ENCODE results near the gene PMEL.
"Not testable (repeated sequence)": the region's sequence is repeated elsewhere in the genome, so short reads cannot be mapped to it uniquely, and the experiment has no call there.

PMEL gene

GRCh38 chr12:55931780-55932550 is 33.9 kb downstream of the PMEL start:
- peaks cover 5% of the 10 kb centered on the region for H3K4me1 ChIP-seq (ENCODE audit: control insufficient read depth, insufficient read depth, low read length)
- no peaks in the 10 kb centered on the region for H3K9me3 ChIP-seq (ENCODE audit: control insufficient read depth, insufficient read depth, low read length)
- H3K4me3 ChIP-seq (ENCODE audit: low read length), result peak overlapping the region; percentile 66; the same call in 1 of the 2 replicates
- no peak overlapping the region for H3K27ac ChIP-seq (ENCODE audit: low read length)
- no CpG with 5 or more reads among the region's 60 CpGs for WGBS (ENCODE audit: insufficient coverage, insufficient read length)
- no peaks in the 10 kb centered on the region for H3K27me3 ChIP-seq (ENCODE audit: control insufficient read depth, insufficient read depth, low read length)
- no peak for DNase-seq (ENCODE audit: low read depth, low spot score)
- H3K36me3 ChIP-seq (ENCODE audit: control insufficient read depth, insufficient read depth, low read length), result no peaks in the 10 kb centered on the region

- peak overlapping the region; percentile 66; the same call in 1 of the 2 replicates for H3K4me3 ChIP-seq (ENCODE audit: low read length)
- no CpG with 5 or more reads among the region's 10 CpGs for WGBS (ENCODE audit: insufficient coverage, insufficient read length)
- H3K36me3 ChIP-seq (ENCODE audit: control insufficient read depth, insufficient read depth, low read length), result no peaks in the 10 kb centered on the region
- H3K27ac ChIP-seq (ENCODE audit: low read length), result no peak overlapping the region
- no peaks in the 10 kb centered on the region for H3K27me3 ChIP-seq (ENCODE audit: control insufficient read depth, insufficient read depth, low read length)
- peaks cover 5% of the 10 kb centered on the region for H3K4me1 ChIP-seq (ENCODE audit: control insufficient read depth, insufficient read depth, low read length)
- DNase-seq (ENCODE audit: low read depth, low spot score), result no peak
- no peaks in the 10 kb centered on the region for H3K9me3 ChIP-seq (ENCODE audit: control insufficient read depth, insufficient read depth, low read length)
These were observed 34.5 kb downstream of the PMEL start for GRCh38 chr12:55931317-55931779.

- no peak for DNase-seq (ENCODE audit: low read depth, low spot score)
- H3K36me3 ChIP-seq (ENCODE audit: control insufficient read depth, insufficient read depth, low read length), result no peaks in the 10 kb centered on the region
- WGBS (ENCODE audit: insufficient coverage, insufficient read length), result no CpG with 5 or more reads among the region's 3 CpGs
- H3K9me3 ChIP-seq (ENCODE audit: control insufficient read depth, insufficient read depth, low read length), result no peaks in the 10 kb centered on the region
- no peaks in the 10 kb centered on the region for H3K27me3 ChIP-seq (ENCODE audit: control insufficient read depth, insufficient read depth, low read length)
- H3K4me1 ChIP-seq (ENCODE audit: control insufficient read depth, insufficient read depth, low read length), result peaks cover 5% of the 10 kb centered on the region
- peak within 1 kb of the TSS; percentile 66; the same call in 1 of the 2 replicates for H3K4me3 ChIP-seq (ENCODE audit: low read length)
- H3K27ac ChIP-seq (ENCODE audit: low read length), result no peak within 1 kb of the TSS
These were observed 35.0 kb downstream of the PMEL start, which contains the start of gene DGKA for GRCh38 chr12:55930771-55931316. TSS of gene DGKA (plus strand) at chr12:55931162. CDS start at chr12:55936504, 5,342 bp downstream.

- no peaks in the 10 kb centered on the region for H3K36me3 ChIP-seq (ENCODE audit: control insufficient read depth, insufficient read depth, low read length)
- no CpG with 5 or more reads among the region's 8 CpGs for WGBS (ENCODE audit: insufficient coverage, insufficient read length)
- no peak overlapping the region for H3K4me3 ChIP-seq (ENCODE audit: low read length)
- no peaks in the 10 kb centered on the region for H3K27me3 ChIP-seq (ENCODE audit: control insufficient read depth, insufficient read depth, low read length)
- no peak for DNase-seq (ENCODE audit: low read depth, low spot score)
- H3K4me1 ChIP-seq (ENCODE audit: control insufficient read depth, insufficient read depth, low read length), result peaks cover 5% of the 10 kb centered on the region
- no peaks in the 10 kb centered on the region for H3K9me3 ChIP-seq (ENCODE audit: control insufficient read depth, insufficient read depth, low read length)
- no peak overlapping the region for H3K27ac ChIP-seq (ENCODE audit: low read length)
These were observed 36.5 kb downstream of the PMEL start for GRCh38 chr12:55929306-55929791.

- Histone ChIP-seq H3K9me3 (ENCODE audit: control insufficient read depth, insufficient read depth, low read length) (no peaks in the 10 kb centered on the region), H3K4me3 (ENCODE audit: low read length) (peak within 1 kb of the TSS; percentile 82), H3K36me3 (ENCODE audit: control insufficient read depth, insufficient read depth, low read length) (no peaks in the 10 kb centered on the region), H3K27me3 (ENCODE audit: control insufficient read depth, insufficient read depth, low read length) (no peaks in the 10 kb centered on the region), H3K27ac (ENCODE audit: low read length) (peak within 1 kb of the TSS; percentile 57), H3K4me1 (ENCODE audit: control insufficient read depth, insufficient read depth, low read length) (peaks cover 5% of the 10 kb centered on the region)
- WGBS (ENCODE audit: insufficient coverage, insufficient read length), result no CpG with 5 or more reads among the region's 49 CpGs
- DNase-seq (ENCODE audit: low read depth, low spot score), result peak; percentile 88
These were observed 38.0 kb downstream of the PMEL start, which contains the start of gene PYM1 for GRCh38 chr12:55927588-55928502. TSS of gene PYM1 (minus strand) at chr12:55927894. CDS start at chr12:55927761, 133 bp downstream.

- no peaks in the 10 kb centered on the region; the same call in 1 of the 2 replicates for H3K36me3 ChIP-seq (ENCODE audit: control insufficient read depth, insufficient read depth, low read length)
- H3K4me1 ChIP-seq (ENCODE audit: control insufficient read depth, insufficient read depth, low read length), result peaks cover 5% of the 10 kb centered on the region
- no peaks in the 10 kb centered on the region for H3K9me3 ChIP-seq (ENCODE audit: control insufficient read depth, insufficient read depth, low read length)
- no CpG with 5 or more reads among the region's 42 CpGs for WGBS (ENCODE audit: insufficient coverage, insufficient read length)
- H3K27me3 ChIP-seq (ENCODE audit: control insufficient read depth, insufficient read depth, low read length), result no peaks in the 10 kb centered on the region
- H3K4me3 ChIP-seq (ENCODE audit: low read length), result peak overlapping the region; percentile 82
- DNase-seq (ENCODE audit: low read depth, low spot score), result peak; percentile 83
- H3K27ac ChIP-seq (ENCODE audit: low read length), result peak overlapping the region; percentile 57
These were observed 38.9 kb downstream of the PMEL start for GRCh38 chr12:55926738-55927587.

GRCh38 chr12:55925870-55926737 is 39.7 kb downstream of the PMEL start:
- Histone ChIP-seq H3K36me3 (ENCODE audit: control insufficient read depth, insufficient read depth, low read length) (no peaks in the 10 kb centered on the region; the same call in 1 of the 2 replicates), H3K4me1 (ENCODE audit: control insufficient read depth, insufficient read depth, low read length) (peaks cover 1% of the 10 kb centered on the region), H3K9me3 (ENCODE audit: control insufficient read depth, insufficient read depth, low read length) (no peaks in the 10 kb centered on the region), H3K27me3 (ENCODE audit: control insufficient read depth, insufficient read depth, low read length) (no peaks in the 10 kb centered on the region), H3K4me3 (ENCODE audit: low read length) (peak overlapping the region; percentile 82; the same call in 1 of the 2 replicates), H3K27ac (ENCODE audit: low read length) (no peak overlapping the region)
- WGBS (ENCODE audit: insufficient coverage, insufficient read length), result no CpG with 5 or more reads among the region's 10 CpGs
- DNase-seq (ENCODE audit: low read depth, low spot score), result no peak

GRCh38 chr12:55925371-55925770 is 40.5 kb downstream of the PMEL start:
- H3K27ac ChIP-seq (ENCODE audit: low read length), result no peak overlapping the region
- WGBS (ENCODE audit: insufficient coverage, insufficient read length), result no CpG with 5 or more reads among the region's 4 CpGs
- no peak overlapping the region for H3K4me3 ChIP-seq (ENCODE audit: low read length)

GRCh38 chr12:55923648-55924047 is 42.2 kb downstream of the PMEL start:
- H3K36me3 ChIP-seq (ENCODE audit: control insufficient read depth, insufficient read depth, low read length); H3K27ac ChIP-seq (ENCODE audit: low read length); H3K9me3 ChIP-seq (ENCODE audit: control insufficient read depth, insufficient read depth, low read length); H3K4me1 ChIP-seq (ENCODE audit: control insufficient read depth, insufficient read depth, low read length); DNase-seq (ENCODE audit: low read depth, low spot score); H3K4me3 ChIP-seq (ENCODE audit: low read length); H3K27me3 ChIP-seq (ENCODE audit: control insufficient read depth, insufficient read depth, low read length): not testable (repeated sequence)
- no CpG with 5 or more reads among the region's 9 CpGs for WGBS (ENCODE audit: insufficient coverage, insufficient read length)

More at GRCh38 chr12:55925371-55925770, 40.5 kb downstream of the PMEL start:
- Histone ChIP-seq H3K27me3 (ENCODE audit: control insufficient read depth, insufficient read depth, low read length) (no peaks in the 10 kb centered on the region), H3K4me1 (ENCODE audit: control insufficient read depth, insufficient read depth, low read length) (no peaks in the 10 kb centered on the region), H3K36me3 (ENCODE audit: control insufficient read depth, insufficient read depth, low read length) (no peaks in the 10 kb centered on the region; the same call in 1 of the 2 replicates), H3K9me3 (ENCODE audit: control insufficient read depth, insufficient read depth, low read length) (no peaks in the 10 kb centered on the region)
- no peak for DNase-seq (ENCODE audit: low read depth, low spot score)

Data from iPS DF 6.9 (cell line).